ENCODE data around the gene ZNF710. TPM values are rescaled to one million over a fixed set of nuclear protein-coding genes. Genes with fewer than 3 reads are reported as not detected.

The ZNF710 gene
- total RNA-seq, 1 donor from 2014 or later: 7.4 TPM

DNA sequence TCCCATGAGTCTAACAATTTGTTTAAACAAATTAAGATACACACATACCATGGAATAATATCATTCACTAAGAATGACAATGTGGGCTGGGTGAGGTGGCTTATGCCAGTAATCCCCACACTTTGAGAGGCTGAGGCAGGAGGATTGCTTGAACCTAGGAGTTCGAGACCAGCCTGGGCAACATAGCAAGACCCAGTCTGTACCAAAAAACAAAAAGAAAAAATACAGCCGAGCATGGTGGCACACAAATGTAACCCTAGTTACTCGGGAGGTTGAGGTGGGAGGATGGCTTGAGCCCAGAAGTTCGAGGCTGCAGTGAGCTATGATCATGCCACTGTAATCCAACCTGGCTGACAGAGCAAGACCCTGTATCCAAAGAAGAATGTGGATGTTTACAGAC is 4.0 kb upstream of the ZNF710 start:
- DNase-seq: no peak

DNA sequence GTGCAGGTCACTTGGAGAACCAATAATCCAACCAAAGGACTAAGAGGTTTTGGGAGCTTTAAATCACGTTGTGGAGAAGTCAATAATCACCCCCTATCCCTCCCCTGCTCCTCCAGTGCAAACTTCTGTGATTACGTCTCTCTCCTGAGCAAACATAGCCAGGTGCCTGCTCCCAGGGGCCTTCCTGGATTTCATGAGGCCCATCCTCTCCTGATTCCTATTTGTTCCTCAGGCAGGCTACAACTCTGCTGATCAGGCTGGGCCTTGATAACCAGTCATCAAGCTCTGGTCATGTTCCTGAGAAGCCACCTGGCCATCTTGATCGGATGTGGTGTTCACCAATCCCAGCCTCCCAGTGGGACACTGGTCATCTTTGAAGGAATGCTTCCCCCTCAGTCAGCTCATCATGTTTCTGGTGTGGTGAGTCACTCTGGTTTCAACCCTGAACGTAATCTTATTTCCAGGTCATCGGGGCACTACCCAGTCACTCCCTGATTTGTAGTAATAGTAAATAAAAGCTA is 2.9 kb upstream of the ZNF710 start:
- no peak for DNase-seq

DNA sequence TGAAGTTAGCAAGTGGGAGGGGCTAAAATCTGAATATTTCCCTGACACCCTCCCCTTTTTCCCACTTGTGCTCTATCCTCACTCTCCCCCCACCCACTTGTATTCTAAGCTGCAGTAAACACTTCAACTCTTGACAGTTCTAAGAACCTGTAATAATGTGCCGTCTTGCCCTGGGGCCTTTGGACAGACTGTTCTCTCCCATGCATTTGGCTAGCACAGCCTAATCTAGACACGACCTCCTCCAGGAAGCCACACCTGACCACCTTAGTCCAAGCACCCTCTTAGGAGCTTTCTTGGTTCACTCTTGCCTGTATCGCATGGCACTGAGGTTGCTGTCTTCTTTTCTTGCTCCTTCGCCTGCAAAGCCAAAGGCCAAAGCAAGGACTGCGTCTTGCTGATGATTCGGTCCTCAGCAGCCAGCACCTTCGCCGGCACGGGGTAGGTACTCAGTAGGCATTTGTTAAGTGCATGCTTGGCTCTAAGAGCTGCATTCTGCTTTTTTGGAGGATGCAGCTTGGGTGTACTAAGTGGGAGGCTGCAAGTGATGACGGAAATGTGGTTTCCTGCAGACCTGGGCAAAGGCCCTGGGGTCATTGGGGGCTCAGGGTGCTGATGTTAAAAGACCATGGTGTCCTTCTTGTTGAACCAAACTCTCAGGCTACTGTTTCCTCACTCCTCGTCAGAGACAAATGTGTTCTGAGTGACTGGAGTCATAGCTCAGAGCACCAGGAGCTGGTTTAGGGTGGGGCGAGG is 2.0 kb upstream of the ZNF710 start:
- DNase-seq: no peak

DNA sequence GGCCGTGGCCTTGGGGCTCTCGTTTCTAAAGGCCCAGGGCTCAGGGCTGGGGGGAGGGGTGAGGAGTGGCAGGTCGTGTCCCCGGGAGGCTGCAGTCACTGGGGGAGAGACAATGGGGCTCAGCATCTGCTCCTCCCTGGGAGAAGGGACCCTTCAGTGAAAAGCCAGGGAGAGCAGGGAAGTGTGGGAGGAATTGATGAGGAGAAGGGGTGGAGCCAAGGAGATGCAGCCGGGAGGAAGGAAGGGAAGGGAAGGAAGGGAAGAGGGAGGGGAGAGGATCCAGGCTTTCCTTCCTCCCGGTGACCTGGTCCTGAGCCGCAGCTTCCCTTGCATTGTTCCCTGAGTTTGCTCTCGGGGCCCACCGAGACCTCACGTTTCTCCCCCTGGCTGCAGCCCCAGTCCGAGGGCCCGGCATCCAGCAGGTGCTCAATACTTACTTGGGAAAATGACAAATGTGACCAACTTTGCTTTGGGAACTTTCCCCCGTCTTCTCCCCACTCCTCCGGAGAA is 1.4 kb upstream of the ZNF710 start:
- DNase-seq: peak; percentile 51

DNA sequence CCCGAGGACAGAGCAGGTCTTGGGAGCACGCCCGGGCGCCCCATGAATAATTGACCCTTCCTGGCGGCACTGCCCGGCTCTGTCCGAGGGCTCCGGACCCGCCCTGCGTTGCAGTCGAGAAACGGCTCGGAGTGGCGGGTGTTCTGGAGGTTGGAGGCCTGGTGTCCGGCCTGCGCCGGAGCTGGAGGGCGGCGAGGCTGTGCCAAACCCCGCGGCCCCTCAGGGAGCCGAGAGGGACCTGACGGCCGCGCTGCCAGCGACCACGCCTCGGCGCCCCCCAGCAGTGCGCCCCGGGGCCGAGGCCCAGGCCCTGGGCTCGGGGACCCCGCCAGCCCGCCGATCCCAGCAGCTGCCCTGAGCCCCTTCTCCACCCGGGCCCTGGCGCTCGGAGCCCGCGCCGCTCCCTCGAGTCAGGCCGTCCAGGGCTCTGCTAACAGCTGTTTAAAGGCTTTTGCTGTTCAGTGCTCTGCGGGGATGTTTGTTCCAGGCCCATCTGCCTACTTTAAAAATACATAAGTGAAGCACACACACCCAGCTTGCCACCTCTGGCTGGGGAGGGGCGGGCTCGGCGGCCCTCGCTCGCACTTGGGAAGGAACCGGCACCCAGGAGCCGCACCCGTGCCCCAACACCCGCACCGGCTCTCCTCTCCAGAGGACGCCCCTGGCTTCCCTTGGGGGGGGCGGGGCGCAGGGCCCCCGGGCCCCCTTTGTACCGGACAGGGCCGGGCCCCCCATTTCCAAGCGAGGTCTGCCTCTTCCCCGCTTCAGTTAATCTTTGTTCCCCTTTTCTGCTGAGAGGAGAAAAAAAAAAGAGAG is 730 bp upstream of the ZNF710 start:
- DNase-seq: no peak

DNA sequence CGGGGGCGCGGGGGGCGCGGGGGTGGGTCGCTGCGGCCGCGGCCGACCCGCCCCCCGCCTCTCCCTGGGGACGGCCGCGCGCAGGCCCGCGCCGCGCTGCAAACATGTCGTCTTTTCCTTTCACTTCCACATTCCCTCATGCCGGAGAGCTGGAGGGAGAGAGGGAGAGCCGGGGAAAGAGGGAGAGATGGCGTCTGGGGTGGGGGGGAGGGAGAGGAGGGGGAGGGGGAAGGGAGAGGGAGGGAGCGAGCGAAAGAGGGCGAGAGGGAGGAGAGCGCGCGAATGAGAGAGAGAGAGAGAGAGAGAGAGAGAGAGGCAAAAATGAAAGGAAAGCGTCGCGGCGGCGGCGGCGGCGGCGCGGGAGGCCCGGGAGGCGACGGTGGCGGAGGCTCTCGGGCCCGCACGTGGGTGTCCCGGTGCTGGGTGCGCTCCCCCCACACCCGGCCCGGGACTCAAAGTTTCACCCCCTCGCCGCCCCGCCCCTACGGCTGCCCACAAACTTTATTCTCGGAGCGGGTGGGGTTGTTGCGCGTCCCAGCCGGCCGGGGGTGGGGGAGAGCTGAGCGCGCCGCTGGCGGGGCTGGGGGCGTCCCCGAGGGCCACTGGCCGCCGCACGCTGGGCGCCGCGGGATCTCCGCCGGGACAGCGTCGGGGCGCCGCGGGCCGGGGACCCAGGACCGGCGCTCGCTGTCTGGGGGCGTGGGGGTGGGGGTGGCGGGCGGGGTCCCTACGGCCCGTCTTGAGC is 731 bp downstream of the ZNF710 start:
- peak; percentile 62 for DNase-seq

DNA sequence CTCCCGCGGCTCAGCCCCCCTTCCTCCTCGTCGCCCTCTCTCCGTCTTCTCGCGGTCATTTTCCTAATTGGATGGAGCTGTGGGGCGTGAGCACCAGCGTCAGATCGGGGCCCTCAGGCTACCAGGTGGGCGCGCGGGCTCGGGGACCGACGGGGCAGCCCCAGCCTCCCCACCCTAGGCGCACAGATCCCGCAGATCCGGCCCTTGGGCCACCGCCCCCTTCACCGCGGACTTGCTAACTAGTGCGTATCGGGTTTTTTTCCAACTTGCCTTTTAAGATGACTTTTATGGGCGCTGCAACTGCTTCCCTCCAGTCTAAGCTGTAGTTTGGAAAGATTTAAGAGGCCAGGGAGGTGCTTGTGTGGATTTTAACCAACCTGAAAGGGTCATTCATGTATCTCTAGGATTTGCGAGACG is 1.3 kb downstream of the ZNF710 start:
- no peak for DNase-seq

DNA sequence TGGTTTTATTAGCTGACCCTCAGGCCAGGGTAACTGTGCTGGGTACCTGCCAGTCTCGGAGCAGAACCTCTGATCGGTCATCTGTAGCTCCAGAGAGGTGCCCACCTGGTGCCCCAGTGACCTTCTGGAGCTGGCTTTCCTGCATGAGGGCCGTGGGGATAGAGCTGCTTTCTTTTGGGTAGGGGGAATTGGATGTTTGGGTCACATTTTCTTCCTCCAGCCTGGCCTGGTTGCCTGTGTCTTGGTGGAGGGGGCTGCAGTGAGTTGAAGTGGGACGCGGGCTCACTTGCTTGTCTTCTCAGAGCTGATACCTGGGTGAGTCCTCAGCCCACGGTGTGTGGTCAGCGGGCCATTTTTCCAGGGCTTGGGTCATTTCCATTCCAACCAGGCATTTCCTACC is 2.6 kb downstream of the ZNF710 start:
- DNase-seq: no peak

DNA sequence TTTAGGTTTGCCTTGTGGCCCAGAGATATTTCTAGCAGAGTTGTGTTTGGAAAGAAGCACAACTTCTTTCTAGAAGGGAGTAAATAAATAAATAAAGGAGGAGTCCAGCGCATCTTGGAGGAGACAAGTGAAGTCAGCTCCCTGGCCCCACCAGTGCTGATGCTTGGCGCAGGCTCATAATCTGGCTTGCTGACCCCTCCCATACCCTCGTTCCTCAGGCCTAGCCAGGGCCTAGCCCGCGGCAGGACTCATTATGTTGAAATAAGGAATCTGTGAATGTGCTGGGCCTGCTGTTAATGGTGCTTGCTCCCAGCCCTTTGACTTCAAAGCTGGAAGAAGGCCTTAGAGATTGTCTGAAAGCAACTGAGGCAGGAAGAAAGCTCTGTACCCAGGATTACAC is 3.1 kb downstream of the ZNF710 start:
- no peak for DNase-seq

DNA sequence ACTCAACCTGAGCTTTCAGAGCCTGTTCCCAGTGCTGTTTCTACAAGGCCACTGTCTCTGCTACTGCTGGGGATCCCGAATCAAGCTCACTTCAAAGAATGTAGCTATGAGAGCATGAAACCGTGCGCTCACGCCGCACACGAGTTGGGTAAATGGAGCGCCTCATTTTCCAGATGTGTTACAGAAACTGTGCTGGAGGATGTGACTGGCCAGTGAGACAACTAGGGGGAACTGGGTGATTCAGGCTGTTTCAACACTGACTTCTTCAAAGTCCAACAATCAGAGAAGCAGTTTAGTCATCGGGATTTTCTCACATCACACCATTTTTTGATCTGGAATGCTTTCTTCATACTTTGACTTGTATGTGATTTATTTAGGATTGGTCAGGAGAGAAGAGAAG is 3.5 kb downstream of the ZNF710 start:
- no peak for DNase-seq

DNA sequence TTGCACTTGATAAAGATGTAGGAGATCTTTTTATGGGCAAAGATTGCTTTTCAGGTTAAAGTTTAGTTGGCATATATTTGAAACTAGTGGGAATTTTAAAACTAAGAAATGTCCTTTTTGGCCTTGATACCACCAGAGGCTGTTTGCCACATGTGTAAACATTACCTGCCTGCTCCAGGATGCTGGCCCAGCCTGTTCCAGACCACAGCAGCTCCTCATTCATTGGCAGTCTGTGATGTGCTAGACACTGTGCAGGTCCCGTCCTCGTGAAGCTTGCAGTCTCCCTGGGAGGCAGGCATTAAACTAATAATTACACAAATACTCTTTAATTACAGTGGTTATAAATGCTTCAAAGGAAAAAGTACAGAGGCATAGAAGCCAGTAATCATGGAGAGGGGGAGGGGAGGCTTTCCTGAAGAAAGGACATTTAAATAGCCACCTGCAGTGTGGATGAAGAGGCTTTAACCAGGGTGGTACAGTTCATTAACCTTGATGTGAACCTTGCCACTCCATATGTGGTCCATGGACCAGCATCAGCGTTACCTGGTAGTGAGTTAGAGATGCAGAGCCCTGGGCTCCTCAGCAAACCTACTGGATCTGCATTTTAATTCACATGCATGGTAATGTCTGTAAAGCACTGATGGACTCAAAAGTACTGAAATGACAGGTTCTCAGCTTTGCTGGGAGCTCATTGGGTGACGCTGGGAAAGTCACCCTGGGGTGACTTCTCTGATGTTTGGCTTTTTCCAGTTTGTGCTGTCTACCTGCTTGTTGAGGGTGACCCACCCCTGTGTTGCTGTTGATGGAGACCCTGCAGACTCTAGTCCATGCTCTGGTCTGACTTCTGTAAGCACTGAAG is 5.3 kb downstream of the ZNF710 start:
- DNase-seq: no peak

DNA sequence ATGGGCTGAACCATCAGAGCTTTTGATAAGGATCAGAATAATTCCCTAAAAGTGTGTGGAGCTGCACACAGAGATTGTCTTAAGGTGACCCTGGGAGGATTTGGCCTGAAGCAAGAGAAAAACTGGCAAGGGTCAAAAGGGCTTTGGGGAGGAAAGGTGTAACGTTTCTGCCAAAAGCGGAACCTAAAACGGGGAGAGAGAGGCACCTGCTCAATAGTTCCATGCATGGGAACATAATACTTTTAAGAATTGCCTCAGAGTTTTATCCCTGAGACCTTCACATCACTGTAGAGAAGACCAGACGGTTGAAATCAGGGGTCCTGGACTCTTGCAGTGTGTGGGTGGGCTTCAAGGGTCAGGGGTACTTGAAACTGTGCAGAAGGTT is 5.9 kb downstream of the ZNF710 start:
- DNase-seq: no peak

DNA sequence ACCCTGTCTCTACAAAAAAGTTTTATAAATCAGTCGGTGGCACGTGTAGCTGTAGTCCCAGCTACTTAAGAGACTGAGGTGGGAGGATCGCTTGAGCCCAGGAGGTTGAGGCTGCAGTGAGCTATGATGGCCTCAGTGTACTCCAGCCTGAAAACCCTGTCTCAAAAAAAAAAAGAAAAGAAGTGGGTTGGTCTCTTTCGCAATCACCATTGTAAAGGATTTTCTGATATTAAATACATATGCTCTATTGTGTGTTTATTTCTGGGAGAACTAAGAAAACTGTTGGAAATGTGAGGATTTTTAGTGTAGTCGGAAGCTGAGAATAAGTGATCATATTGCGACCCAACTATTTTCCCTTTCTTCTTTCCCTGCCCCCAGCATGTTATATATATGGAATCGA is 7.5 kb downstream of the ZNF710 start:
- peak; percentile 18 for DNase-seq

DNA sequence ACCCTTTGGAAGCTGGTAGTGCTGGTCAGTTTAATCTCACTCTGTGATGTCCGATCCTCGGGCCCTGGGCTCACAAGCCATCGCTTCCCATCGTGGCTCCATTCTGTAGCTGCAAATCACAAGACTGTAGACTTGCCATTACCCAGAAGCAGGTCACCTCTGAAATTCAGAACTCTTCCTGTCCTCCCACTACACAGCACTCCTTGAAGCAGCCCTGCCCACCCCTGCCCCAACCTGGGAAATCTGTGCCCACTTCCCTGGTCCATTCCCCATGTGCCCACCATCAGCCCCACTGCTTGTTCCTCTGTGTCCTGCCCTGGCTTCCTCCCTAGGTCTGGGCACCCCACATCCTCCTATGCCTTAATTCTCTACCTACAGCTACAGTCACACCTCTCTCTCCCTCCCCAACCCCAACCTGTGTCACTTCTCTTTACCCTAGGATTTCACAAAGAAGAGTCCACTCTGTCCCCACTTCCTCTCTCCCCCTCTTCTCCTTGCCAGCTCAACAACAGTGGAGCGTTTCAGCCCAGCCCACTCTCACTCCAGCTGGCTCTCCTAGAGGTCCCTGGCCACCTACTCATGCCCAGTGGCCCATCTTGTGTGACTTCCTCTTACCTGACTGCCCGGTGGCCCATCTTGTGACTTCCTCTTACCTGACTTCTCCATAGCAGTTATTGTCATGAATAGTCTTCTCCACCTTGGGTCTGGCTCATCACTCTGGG is 8.3 kb downstream of the ZNF710 start:
- no peak for DNase-seq

DNA sequence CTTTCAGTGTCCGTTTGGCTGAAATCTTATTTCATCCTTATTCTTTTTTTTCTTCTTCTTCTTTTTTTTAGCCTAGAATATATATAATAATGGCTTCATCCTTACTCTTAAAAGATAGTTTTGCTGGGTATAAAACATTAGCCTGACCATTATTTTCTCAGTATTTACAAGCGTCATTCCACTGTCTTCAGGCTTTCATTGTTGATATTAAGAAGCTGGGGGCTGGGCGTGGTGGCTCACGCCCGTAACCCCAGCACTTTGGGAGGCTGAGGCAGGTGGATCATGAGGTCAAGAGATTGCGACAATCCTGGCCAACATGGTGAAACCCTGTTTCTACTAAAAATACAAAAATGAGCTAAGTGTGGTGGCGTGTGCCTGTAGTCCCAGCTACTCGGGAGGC is 10.6 kb downstream of the ZNF710 start:
- no peak for DNase-seq

DNA sequence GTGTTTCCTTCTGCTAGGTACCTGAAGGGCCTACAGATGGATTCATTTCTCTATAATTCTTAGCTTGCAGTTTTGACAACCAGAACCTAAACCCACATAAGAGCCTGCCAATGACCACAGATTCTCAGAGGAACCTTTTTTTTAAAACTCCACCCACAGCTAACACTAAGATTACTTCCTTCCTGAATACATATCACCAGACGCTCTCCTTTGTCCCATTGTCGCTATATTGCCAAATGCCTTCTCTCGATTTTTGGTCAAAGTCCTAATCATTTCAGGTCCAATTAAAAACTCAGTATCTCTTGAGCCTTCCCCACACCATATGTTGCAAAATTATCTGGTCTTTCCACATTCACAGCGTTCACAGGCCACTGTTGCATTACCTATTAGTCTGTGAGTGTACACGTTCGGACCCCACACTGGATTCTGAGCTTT is 12.4 kb downstream of the ZNF710 start:
- DNase-seq: no peak

DNA sequence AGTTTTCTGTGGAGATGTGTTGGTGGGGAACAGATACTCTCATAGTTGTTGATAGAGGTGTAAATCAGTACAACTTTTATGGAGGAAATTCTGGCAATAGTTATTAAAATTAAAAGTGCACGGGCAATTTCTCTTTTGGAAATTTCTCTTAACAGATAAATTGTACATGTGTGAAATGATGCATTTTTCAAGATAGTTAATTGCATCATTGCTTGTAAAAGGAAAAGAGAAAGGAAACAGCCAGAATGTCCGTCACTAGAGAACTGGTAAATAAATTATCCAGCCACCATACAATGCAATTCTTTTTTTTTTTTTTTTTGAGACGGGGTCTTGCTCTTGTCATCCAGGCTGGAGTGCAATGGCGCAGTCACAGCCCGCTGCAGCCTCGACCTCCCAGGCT is 14.2 kb downstream of the ZNF710 start:
- DNase-seq: no peak

DNA sequence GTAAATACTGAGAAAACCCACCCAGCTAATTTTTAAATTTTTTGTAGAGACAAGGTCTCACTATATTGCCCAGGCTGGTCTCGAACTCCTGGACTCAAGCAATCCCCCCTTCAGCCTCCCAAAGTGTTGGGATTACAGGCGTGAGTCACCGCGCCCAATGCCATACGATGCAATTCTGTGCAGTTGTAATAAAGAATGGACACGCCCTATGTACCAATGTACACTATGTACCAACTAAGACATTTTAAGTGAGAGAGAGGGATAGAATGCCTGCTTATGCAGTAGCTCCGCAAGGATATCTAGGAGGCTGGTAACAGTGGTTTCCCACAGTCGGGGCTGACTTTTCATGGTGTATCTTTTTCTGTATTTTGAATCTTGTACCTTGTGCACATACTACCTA is 14.6 kb downstream of the ZNF710 start:
- DNase-seq: no peak

DNA sequence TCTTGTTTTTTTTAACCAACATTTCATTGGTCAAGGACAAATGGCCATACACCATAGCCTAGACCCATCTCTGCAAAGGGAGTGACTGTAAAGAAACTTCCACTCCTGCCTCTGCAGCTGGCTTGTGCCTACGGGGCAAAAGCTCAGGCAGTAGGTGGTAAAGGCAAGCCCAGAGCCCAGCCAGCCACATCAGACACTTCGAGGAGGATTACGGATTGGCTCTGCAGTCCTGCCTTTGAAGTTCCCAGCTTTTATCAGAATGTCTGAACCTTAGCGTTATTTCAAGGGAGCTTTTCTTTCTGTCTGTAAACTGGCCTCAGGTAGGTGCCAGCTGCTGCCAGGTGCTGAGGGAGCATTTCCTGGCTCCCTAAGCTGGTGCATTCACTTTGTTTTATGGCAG is 15.6 kb downstream of the ZNF710 start:
- DNase-seq: no peak

DNA sequence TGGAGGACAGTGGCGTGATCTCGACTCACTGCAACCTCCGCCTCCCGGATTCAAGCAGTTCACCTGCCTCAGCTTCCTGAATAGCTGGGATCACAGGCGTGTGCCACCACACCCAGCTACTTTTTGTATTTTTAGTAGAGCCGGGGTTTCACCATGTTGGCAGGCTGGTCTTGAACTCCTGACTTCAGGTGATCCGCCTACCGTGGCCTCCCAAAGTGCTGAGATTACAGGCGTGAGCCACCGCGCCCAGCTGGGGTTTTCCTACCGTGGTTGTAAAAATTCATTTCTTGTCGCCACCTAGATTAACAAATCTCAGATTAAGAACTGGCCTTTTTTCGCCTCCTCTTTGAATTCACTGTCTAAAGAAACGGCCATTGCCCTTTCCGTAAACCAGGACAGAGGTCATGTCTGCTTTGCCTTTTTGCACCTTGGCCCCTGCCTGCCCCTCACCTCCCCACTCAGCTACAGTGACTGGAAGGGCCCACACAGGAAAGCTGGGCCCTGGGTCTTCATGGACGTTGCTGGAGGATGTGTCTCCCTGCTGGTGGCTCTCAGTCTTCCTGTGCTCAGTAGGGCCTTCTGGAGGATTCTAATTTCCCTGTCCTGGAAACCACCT is 17.2 kb downstream of the ZNF710 start:
- DNase-seq: no peak

DNA sequence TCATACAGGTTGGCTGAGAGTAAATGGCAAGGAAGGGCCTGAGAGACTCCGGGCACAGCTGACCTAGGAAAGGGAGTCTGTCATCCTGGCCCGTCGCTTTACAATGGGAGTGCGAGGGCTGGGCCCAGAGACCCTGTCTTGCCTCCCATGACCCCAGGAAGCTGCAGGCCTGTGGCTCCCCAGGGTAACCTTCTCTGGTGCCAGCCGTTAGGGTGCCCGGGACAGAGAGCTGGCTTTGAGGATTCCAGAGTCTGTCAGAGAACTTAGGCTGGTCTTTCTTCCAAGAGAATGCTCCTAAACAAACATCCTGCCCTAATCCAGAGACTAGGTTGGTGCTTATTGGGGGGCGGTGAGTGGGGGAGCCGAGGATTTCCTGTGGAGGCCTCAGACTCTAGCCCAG is 18.5 kb downstream of the ZNF710 start:
- DNase-seq: no peak

Data from skin of body (tissue), 2 donors.